Endodermal cell (in vitro differentiated cells): Measurements from ENCODE around the gene HSPBP1. TPM values are rescaled to one million over a fixed set of nuclear protein-coding genes. Genes with fewer than 3 reads are reported as not detected.

Experiments
- DNase-seq: peaks from one replicate; pipeline ENCODE4 v3.0.0-alpha.2; 2017
- H3K27ac ChIP-seq: 2 replicates; pipeline ENCODE4 v1.5.1; 2013; ENCODE audit warnings: mild to moderate bottlenecking, low read depth, low read length, moderate library complexity
- H3K27me3 ChIP-seq: 2 replicates; pipeline ENCODE4 v1.6.1; 2013; ENCODE audit warnings: mild to moderate bottlenecking, low read length, moderate library complexity; ENCODE audit not compliant: insufficient read depth, control insufficient read depth, poor library complexity, severe bottlenecking
- H3K36me3 ChIP-seq: 2 replicates; pipeline ENCODE4 v1.7.0; 2013; ENCODE audit warnings: mild to moderate bottlenecking, low read length, moderate library complexity; ENCODE audit not compliant: control insufficient read depth, insufficient read depth
- H3K4me1 ChIP-seq: one replicate; pipeline ENCODE4 v1.7.0; 2013; ENCODE audit warnings: low read length; ENCODE audit not compliant: control insufficient read depth, insufficient read depth
- H3K4me3 ChIP-seq: 2 replicates; pipeline ENCODE4 v1.5.1; 2013; ENCODE audit warnings: mild to moderate bottlenecking, low read length, moderate library complexity
- H3K9ac ChIP-seq: 2 replicates; pipeline ENCODE4 v1.6.1; 2013; ENCODE audit warnings: mild to moderate bottlenecking, low read length, moderate library complexity; ENCODE audit not compliant: poor library complexity, severe bottlenecking; ENCODE audit errors: extremely low read depth
- H3K9me3 ChIP-seq: 2 replicates; pipeline ENCODE4 v1.6.1; 2013; ENCODE audit warnings: mild to moderate bottlenecking, low read length, moderate library complexity; ENCODE audit not compliant: control insufficient read depth
- H3K27ac Mint-ChIP-seq: 2 replicates; pipeline ENCODE4 v1.8.0; 2020; ENCODE audit warnings: mixed read lengths
- H3K27me3 Mint-ChIP-seq: 2 replicates; pipeline ENCODE4 v1.8.0; 2021; ENCODE audit warnings: mild to moderate bottlenecking, mixed read lengths; ENCODE audit not compliant: insufficient read depth
- H3K36me3 Mint-ChIP-seq: 2 replicates; pipeline ENCODE4 v1.8.0; 2020; ENCODE audit warnings: low read depth, mixed read lengths
- H3K4me1 Mint-ChIP-seq: 2 replicates; pipeline ENCODE4 v1.8.0; 2020; ENCODE audit warnings: mixed read lengths
- H3K4me3 Mint-ChIP-seq: 2 replicates; pipeline ENCODE4 v1.8.0; 2020; ENCODE audit warnings: mild to moderate bottlenecking, moderate library complexity, mixed read lengths
- H3K9me3 Mint-ChIP-seq: 2 replicates; pipeline ENCODE4 v1.8.0; 2020; ENCODE audit warnings: mild to moderate bottlenecking, mixed read lengths
- WGBS, 2 experiments: methylation state at CpG; one replicate each; pipeline versions ENCODE4 v1.1.5 to v1.1.7; 2013; ENCODE audit warnings: missing lambda C conversion rate in 2 of 2, mixed read lengths in 1 of 2; ENCODE audit not compliant: insufficient coverage in 1 of 2, insufficient read length in 1 of 2; 5-methylcytosine and 5-hydroxymethylcytosine counted together
- total RNA-seq, 2 donors: library from RNA; stranded (reverse); fragmentation: NEBNext Ultra II Directional in 1 of 2; extraction: Animal tissue kit (Norgen Biotek cat#: 25700) in 1 of 2; gene quantifications; 2 replicates in 1 of 2; 3 replicates in 1 of 2; pipeline ENCODE4 v1.2.1, GENCODE V29; 2021
- TF ChIP-seq, protein P1 (sequence below): fragments of 200-600 bp; sonication (generic); conservative IDR thresholded peaks from 2 replicates; pipeline ENCODE4 v1.5.0; 2021; ENCODE audit warnings: antibody characterized with exemption, mild to moderate bottlenecking

The HSPBP1 gene
- total RNA-seq, 2 donors from 2014 or later, result 43.7 to 48.5 TPM

DNA sequence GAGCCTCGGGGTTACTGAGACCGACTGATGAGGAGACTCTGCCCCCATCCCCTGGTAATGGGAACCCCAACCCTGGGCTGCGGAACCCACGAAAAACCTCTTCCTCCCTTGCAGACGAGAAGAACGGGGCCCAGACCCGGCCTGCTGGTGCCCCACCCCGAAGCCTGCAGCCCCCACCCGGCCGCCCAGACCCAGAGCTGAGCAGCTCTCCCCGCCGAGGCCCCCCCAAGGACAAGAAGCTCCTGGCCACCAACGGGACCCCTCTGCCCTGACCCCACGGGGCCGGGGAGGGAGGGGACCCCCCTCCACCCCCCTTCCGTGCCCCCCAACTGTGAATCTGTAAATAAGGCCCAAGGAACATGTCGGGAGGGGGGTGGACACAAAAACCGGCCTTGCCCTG is 31.9 kb upstream of the HSPBP1 start:
- no peaks in the 10 kb centered on the region for H3K9me3 ChIP-seq
- H3K36me3 Mint-ChIP-seq, result peaks cover 32% of the 10 kb centered on the region
- no peaks in the 10 kb centered on the region for H3K27me3 ChIP-seq
- 94 to 100% methylated on average over 10 to 17 of the region's 18 CpGs for WGBS, 2 experiments
- H3K9me3 Mint-ChIP-seq, result no peaks in the 10 kb centered on the region
- no peak for DNase-seq
- peaks cover 3% of the 10 kb centered on the region for H3K4me1 ChIP-seq
- H3K27ac ChIP-seq, result no peak overlapping the region
- H3K4me1 Mint-ChIP-seq, result peaks cover 3% of the 10 kb centered on the region
- H3K27me3 Mint-ChIP-seq, result no peaks in the 10 kb centered on the region
- H3K4me3 ChIP-seq, result no peak overlapping the region
- H3K9ac ChIP-seq, result no peak overlapping the region
- TF ChIP-seq, protein P1, sequence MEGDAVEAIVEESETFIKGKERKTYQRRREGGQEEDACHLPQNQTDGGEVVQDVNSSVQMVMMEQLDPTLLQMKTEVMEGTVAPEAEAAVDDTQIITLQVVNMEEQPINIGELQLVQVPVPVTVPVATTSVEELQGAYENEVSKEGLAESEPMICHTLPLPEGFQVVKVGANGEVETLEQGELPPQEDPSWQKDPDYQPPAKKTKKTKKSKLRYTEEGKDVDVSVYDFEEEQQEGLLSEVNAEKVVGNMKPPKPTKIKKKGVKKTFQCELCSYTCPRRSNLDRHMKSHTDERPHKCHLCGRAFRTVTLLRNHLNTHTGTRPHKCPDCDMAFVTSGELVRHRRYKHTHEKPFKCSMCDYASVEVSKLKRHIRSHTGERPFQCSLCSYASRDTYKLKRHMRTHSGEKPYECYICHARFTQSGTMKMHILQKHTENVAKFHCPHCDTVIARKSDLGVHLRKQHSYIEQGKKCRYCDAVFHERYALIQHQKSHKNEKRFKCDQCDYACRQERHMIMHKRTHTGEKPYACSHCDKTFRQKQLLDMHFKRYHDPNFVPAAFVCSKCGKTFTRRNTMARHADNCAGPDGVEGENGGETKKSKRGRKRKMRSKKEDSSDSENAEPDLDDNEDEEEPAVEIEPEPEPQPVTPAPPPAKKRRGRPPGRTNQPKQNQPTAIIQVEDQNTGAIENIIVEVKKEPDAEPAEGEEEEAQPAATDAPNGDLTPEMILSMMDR, result no peak
- no peak overlapping the region for H3K4me3 Mint-ChIP-seq
- H3K36me3 ChIP-seq, result peaks cover 33% of the 10 kb centered on the region
- no peak overlapping the region for H3K27ac Mint-ChIP-seq

- no peaks in the 10 kb centered on the region for H3K9me3 Mint-ChIP-seq
- no peak for DNase-seq
- 86 to 88% methylated on average over 7 to 9 of the region's 9 CpGs for WGBS, 2 experiments
- Histone ChIP-seq H3K9me3 (no peaks in the 10 kb centered on the region), H3K9ac (no peak overlapping the region), H3K36me3 (peaks cover 37% of the 10 kb centered on the region), H3K4me3 (no peak overlapping the region), H3K27me3 (no peaks in the 10 kb centered on the region), H3K27ac (no peak overlapping the region), H3K4me1 (peaks cover 3% of the 10 kb centered on the region)
- peaks cover 36% of the 10 kb centered on the region for H3K36me3 Mint-ChIP-seq
- no peak overlapping the region for H3K4me3 Mint-ChIP-seq
- no peaks in the 10 kb centered on the region for H3K27me3 Mint-ChIP-seq
- H3K4me1 Mint-ChIP-seq, result peaks cover 3% of the 10 kb centered on the region
- no peak overlapping the region for H3K27ac Mint-ChIP-seq
- TF ChIP-seq, protein P1, result no peak
Measured at GRCh38 chr19:55311397-55311796, 31.5 kb upstream of the HSPBP1 start.

GRCh38 chr19:55310498-55310897 is 30.6 kb upstream of the HSPBP1 start:
- H3K9me3 ChIP-seq, result no peaks in the 10 kb centered on the region
- Mint-ChIP-seq H3K4me1 (peaks cover 3% of the 10 kb centered on the region), H3K27me3 (no peaks in the 10 kb centered on the region), H3K36me3 (peaks cover 45% of the 10 kb centered on the region), H3K9me3 (no peaks in the 10 kb centered on the region), H3K4me3 (no peak overlapping the region), H3K27ac (no peak overlapping the region)
- H3K36me3 ChIP-seq, result peaks cover 46% of the 10 kb centered on the region
- H3K4me3 ChIP-seq, result no peak overlapping the region
- WGBS, 2 experiments, result 89 to 92% methylated on average over 6 to 7 of the region's 7 CpGs
- H3K27ac ChIP-seq, result no peak overlapping the region
- H3K4me1 ChIP-seq, result peaks cover 3% of the 10 kb centered on the region
- H3K27me3 ChIP-seq, result no peaks in the 10 kb centered on the region
- no peak overlapping the region for H3K9ac ChIP-seq
- no peak for DNase-seq
- TF ChIP-seq, protein P1, result no peak
